HG02642 (cell line): ENCODE measurements around the gene FOXE3.
"Not testable (repeated sequence)": the region's sequence is repeated elsewhere in the genome, so short reads cannot be mapped to it uniquely, and the experiment has no call there.

ENCODE experiments used
- ATAC-seq: cut with Tn5 transposase; IDR thresholded peaks from one replicate; pipeline ENCODE4 v1.9.1; 2021; ENCODE audit warnings: mild to moderate bottlenecking; ENCODE audit not compliant: unreplicated experiment, poor library complexity

The FOXE3 gene

GRCh38 chr1:47444562-47445465, 28.7 kb downstream of the FOXE3 start:
- ATAC-seq, result no peak

- no peak for ATAC-seq
These were observed 29.9 kb downstream of the FOXE3 start for GRCh38 chr1:47445823-47446550.

- ATAC-seq, result no peak
These were observed 32.6 kb downstream of the FOXE3 start for GRCh38 chr1:47448462-47449222.

DNA sequence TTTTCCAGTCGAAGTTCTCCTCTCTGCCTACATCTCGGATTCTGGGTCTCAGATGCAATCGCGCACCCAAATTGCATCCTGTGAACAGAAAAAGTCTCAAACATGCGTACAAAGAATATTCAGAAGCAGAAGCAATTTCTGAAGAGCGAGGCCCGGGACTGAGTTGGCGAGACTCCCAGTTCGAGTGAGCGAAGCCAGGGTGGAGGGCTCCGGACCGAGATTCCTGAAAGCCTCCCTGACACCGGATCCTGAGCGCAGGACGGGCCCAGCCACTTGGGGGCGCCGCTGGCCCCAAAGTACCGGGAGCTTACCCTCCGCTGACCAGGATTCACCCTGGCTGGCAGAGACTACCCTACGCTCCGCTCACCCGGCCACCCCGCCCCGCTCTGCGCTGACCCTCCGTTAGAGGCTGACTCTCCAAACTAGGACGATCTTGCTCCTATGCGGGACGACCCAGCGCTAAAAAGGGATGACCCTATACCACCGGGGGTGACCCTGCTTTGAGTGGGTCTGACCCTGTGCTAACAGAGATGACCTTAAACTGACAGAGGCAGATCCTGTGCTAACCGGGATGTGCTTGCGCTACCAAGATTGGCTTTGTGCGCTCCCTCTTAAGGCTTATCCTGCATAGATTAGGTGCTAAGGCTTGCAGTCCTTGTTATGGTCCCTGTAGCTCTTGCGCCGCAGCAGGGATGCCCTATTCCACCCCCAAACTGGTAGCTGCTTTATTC, 33.9 kb downstream of the FOXE3 start:
- ATAC-seq, result no peak

DNA sequence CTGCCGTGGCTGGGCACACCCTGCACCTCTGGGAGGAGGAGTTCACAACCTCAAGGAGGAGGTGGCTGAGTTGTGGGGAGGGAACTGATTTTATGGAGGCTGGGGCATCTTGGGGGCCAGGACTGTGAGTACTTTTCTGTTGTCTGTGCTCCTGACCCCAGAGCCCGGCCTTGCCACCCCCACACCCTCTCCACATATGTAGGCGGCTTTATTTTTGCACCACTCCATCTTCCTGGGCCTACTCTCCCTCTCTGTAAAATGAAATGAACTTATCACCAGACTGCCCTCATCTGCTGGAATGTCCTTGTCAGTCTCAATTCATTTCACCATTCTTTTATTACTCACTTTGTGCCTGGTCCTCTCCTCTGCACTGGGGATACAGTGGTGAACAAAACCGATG, 34.5 kb downstream of the FOXE3 start:
- no peak for ATAC-seq

GRCh38 chr1:47452426-47452825, 36.3 kb downstream of the FOXE3 start:
- no peak for ATAC-seq

DNA sequence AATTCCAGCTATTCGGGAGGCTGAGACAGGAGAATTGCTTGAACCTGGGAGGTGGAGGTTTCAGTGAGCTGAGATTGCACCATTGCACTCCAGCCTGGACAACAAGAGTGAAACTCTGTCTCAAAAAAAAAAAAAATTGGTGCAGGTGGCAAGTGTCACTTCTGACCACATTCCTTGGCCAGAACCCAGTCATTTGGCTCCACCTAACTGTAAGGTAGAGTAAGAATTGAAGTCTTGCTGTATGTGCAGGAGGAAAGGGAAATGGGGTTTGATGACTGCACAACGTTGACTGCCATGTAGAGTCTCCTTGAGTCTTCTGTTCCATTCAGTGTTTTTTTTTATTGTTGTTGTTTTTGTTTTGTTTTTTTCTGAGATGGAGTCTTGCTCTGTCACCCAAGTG, 37.8 kb downstream of the FOXE3 start:
- ATAC-seq, result not testable (repeated sequence)

DNA sequence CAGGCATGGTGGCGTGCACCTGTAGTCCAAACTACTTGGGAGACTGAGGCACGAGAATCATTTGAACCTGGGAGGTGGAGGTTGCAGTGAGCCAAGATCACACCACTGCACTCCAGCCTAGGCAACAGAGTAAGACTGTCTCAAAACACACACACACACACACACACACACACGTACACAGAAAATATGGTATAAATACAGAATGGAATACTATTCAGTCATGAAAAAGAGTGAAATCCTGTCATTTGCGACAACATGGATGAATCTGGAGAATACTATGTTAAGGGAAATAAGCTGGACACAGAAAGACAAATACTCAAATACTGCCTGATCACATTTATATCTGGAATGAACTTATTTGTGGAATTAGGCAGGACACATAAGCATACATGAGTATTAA, 40.2 kb downstream of the FOXE3 start:
- ATAC-seq, result no peak

- not testable (repeated sequence) for ATAC-seq
These were observed 41.5 kb downstream of the FOXE3 start for GRCh38 chr1:47457547-47457946.

DNA sequence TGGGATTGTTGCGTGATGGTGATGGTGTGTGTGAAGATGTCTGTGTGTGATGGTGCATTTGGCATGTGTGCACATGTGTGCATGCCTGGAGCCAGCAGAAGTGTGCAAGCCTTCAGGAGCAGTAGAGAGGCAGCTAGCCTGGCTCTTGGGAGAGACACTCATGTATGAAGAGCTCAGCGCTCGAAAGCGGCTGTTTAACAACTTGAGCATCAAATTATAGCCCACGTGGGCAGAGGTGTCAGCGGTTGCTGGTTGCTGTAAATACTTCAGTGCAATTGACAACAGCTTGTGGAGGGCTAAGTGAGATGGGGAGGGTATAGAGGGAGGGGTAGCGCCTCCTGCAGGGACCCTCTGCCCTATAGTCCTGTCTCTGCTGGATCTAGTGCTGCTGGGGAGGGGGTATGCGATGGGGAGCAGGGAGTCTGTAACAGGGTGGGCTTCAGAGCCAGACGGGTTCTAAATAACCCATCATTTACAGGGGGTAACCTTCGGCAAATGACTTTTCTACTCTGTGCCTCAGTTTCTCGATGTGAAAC, 43.2 kb downstream of the FOXE3 start:
- no peak for ATAC-seq

- no peak for ATAC-seq
These were observed 44.0 kb downstream of the FOXE3 start for GRCh38 chr1:47460040-47460439.

GRCh38 chr1:47460456-47460855, 44.4 kb downstream of the FOXE3 start:
- no peak for ATAC-seq

- no peak for ATAC-seq
These were observed 49.5 kb downstream of the FOXE3 start for GRCh38 chr1:47465605-47466004.
